ENCODE results near the gene LTBR. TPM values are rescaled to one million over a fixed set of nuclear protein-coding genes. Genes with fewer than 3 reads are reported as not detected.
A peak's percentile ranks its signal among the peaks of the same experiment; 100 is the strongest.

Gene LTBR
- total and polyA plus RNA-seq, 2 donors (not counting 1 experiment from before 2014, with no cell fraction given), result 55.7 to 78.4 TPM

DNA sequence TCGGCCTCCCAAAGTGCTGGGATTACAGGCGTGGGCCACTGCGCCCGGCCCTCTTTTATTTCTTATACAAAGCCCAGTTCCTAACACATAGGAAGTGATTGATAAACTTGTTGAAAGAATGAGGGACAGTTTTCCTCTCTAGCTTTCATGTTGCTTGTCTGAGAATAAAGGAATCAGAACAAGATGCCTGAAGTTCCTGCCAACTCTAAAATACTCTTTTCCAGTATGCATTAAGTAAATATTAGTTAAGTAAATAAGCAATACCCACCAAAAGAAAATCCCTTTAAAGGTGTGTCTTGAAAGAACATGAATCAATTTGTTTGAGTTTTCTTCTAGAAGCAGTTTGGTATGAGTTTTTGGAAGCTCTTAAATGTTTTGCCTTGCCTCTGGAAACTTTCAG, 36.4 kb downstream of the LTBR start:
- Histone ChIP-seq H2AFZ (ENCODE audit: low read length) (no peak overlapping the region), H3K4me1 (ENCODE audit: control insufficient read depth, extremely low read depth, insufficient read depth, low read length) (no peaks in the 10 kb centered on the region), H3K4me2 (ENCODE audit: extremely low read depth, insufficient read depth, low read length) (no peak overlapping the region), H3K4me3 (replicated peaks in 1 of 4; ENCODE audit: control extremely low read depth in 1 of 4, insufficient read depth in 1 of 4, low read depth in 3 of 4, low read length in 4 of 4) (no peak overlapping the region), H3K27me3 (ENCODE audit: control insufficient read depth, insufficient read depth, low read length) (no peaks in the 10 kb centered on the region), H3K36me3 (ENCODE audit: control insufficient read depth, insufficient read depth, low read length) (no peaks in the 10 kb centered on the region), H3K27ac (ENCODE audit: insufficient read depth, low read length) (no peak overlapping the region), H3K9me3 (ENCODE audit: control insufficient read depth, insufficient read depth, low read depth, low read length) (no peaks in the 10 kb centered on the region), H4K20me1 (ENCODE audit: control insufficient read depth, extremely low read depth, insufficient read depth, low read length) (no peaks in the 10 kb centered on the region), H3K79me2 (ENCODE audit: control insufficient read depth, insufficient read depth, low read length) (no peaks in the 10 kb centered on the region), H3K9ac (ENCODE audit: insufficient read depth, low read length) (no peak overlapping the region)
- no peak for TF ChIP-seq CTCF (conservative IDR thresholded peaks at IDR 0.05 in 1 of 2, IDR thresholded peaks at IDR 0.05 in 1 of 2; ENCODE audit: low read depth in 1 of 2, low read length in 2 of 2)
- no peak for TF ChIP-seq EZH2 (IDR thresholded peaks at IDR 0.05; ENCODE audit: low read length, missing control alignments)
- no peak for DNase-seq (ENCODE audit: low read depth in 2 of 2)

DNA sequence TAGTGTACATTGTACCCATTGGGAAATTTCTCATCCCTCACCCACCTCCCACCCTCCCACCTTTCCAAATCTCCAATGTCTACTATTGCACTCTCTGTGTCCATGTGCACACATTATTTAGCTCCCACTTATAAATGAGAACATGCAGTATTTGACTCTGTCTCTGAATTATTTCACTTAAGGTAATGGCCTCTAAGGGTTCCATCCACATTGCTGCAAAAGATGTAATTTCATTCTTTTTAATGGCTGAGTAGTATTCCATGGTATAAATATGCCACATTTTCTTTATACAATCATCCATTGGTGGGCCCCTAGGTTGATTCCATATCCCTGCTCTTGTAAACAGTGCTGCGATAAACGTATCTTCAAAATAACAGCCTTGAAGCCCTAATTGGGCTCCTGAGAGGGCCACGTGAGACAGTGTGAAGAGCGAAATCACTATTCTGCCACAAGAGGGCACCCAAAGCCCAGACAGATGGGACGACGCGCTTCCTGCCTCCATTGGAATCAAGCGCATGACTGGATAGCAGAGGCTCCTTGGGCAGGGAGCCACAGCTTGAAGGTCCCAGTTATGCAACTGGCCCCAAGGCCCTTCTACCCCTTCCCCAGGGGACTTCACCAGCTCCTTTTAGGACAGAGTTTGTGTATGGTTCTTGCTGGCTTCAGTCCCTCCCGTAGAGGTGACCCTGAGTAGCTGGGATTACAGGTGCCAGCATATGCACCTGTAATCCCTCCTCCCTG, 39.5 kb downstream of the LTBR start:
- peak; percentile 82 to 93 for DNase-seq (ENCODE audit: low read depth in 2 of 2)
- H3K27me3 ChIP-seq (ENCODE audit: control insufficient read depth, insufficient read depth, low read length), result no peaks in the 10 kb centered on the region
- H3K4me1 ChIP-seq (ENCODE audit: control insufficient read depth, extremely low read depth, insufficient read depth, low read length), result no peaks in the 10 kb centered on the region
- H3K27ac ChIP-seq (ENCODE audit: insufficient read depth, low read length), result no peak overlapping the region
- no peak overlapping the region for H3K4me2 ChIP-seq (ENCODE audit: extremely low read depth, insufficient read depth, low read length)
- no peak overlapping the region for H3K4me3 ChIP-seq (replicated peaks in 1 of 4; ENCODE audit: control extremely low read depth in 1 of 4, insufficient read depth in 1 of 4, low read depth in 3 of 4, low read length in 4 of 4)
- no peaks in the 10 kb centered on the region for H3K36me3 ChIP-seq (ENCODE audit: control insufficient read depth, insufficient read depth, low read length)
- H3K79me2 ChIP-seq (ENCODE audit: control insufficient read depth, insufficient read depth, low read length), result no peaks in the 10 kb centered on the region
- TF ChIP-seq CTCF (conservative IDR thresholded peaks at IDR 0.05 in 1 of 2, IDR thresholded peaks at IDR 0.05 in 1 of 2; ENCODE audit: low read depth in 1 of 2, low read length in 2 of 2) (peak; percentile 64 to 82), EZH2 (IDR thresholded peaks at IDR 0.05; ENCODE audit: low read length, missing control alignments) (no peak)
- no peaks in the 10 kb centered on the region for H3K9me3 ChIP-seq (ENCODE audit: control insufficient read depth, insufficient read depth, low read depth, low read length)
- H2AFZ ChIP-seq (ENCODE audit: low read length), result no peak overlapping the region
- H4K20me1 ChIP-seq (ENCODE audit: control insufficient read depth, extremely low read depth, insufficient read depth, low read length), result no peaks in the 10 kb centered on the region
- H3K9ac ChIP-seq (ENCODE audit: insufficient read depth, low read length), result no peak overlapping the region

GRCh38 chr12:6424008-6424347, 40.0 kb downstream of the LTBR start:
- no peaks in the 10 kb centered on the region for H3K9me3 ChIP-seq (ENCODE audit: control insufficient read depth, insufficient read depth, low read depth, low read length)
- H3K27me3 ChIP-seq (ENCODE audit: control insufficient read depth, insufficient read depth, low read length), result no peaks in the 10 kb centered on the region
- H2AFZ ChIP-seq (ENCODE audit: low read length), result no peak overlapping the region
- no peak overlapping the region for H3K27ac ChIP-seq (ENCODE audit: insufficient read depth, low read length)
- H3K9ac ChIP-seq (ENCODE audit: insufficient read depth, low read length), result no peak overlapping the region
- H3K4me1 ChIP-seq (ENCODE audit: control insufficient read depth, extremely low read depth, insufficient read depth, low read length), result no peaks in the 10 kb centered on the region
- no peak for DNase-seq (ENCODE audit: low read depth in 2 of 2)
- no peaks in the 10 kb centered on the region for H3K79me2 ChIP-seq (ENCODE audit: control insufficient read depth, insufficient read depth, low read length)
- no peak overlapping the region for H3K4me3 ChIP-seq (replicated peaks in 1 of 4; ENCODE audit: control extremely low read depth in 1 of 4, insufficient read depth in 1 of 4, low read depth in 3 of 4, low read length in 4 of 4)
- no peak overlapping the region for H3K4me2 ChIP-seq (ENCODE audit: extremely low read depth, insufficient read depth, low read length)
- H3K36me3 ChIP-seq (ENCODE audit: control insufficient read depth, insufficient read depth, low read length), result no peaks in the 10 kb centered on the region
- TF ChIP-seq CTCF (conservative IDR thresholded peaks at IDR 0.05 in 1 of 2, IDR thresholded peaks at IDR 0.05 in 1 of 2; ENCODE audit: low read depth in 1 of 2, low read length in 2 of 2) (no peak), EZH2 (IDR thresholded peaks at IDR 0.05; ENCODE audit: low read length, missing control alignments) (no peak)
- H4K20me1 ChIP-seq (ENCODE audit: control insufficient read depth, extremely low read depth, insufficient read depth, low read length), result no peaks in the 10 kb centered on the region

All from fibroblast of lung (primary cell).